Left ventricle myocardium superior (tissue), 1 donor: ENCODE results near the gene RFX1. TPM values are rescaled to one million over a fixed set of nuclear protein-coding genes. Genes with fewer than 3 reads are reported as not detected.
"Not testable (repeated sequence)": the region's sequence is repeated elsewhere in the genome, so short reads cannot be mapped to it uniquely, and the experiment has no call there.

Experiments
- ATAC-seq: fragments of 200-7000 bp; cut with Tn5 transposase; one replicate; pipeline ENCODE4 v1.9.1; 2020; ENCODE audit warnings: mild to moderate bottlenecking, moderate library complexity
- DNase-seq: peaks from one replicate; pipeline ENCODE4 v3.0.0-alpha.2; 2020
- intact Hi-C: fragments of 100-400 bp; cut with micrococcal nuclease; formaldehyde crosslinking; loops from one replicate; pipeline ENCODE4 v1.11.0; 2022
- total RNA-seq: library from RNA; stranded (reverse); fragmentation: NEBNext Ultra II Directional; extraction: Animal tissue kit (Norgen Biotek cat#: 25700); gene quantifications from one replicate; pipeline ENCODE4 v1.2.1, GENCODE V29; 2021
- donor health status: DM: no; HTN: yes; CAD: no; lungs with severe emphysema.

The RFX1 gene
- total RNA-seq, 1 donor from 2014 or later, result 15.7 TPM

DNA sequence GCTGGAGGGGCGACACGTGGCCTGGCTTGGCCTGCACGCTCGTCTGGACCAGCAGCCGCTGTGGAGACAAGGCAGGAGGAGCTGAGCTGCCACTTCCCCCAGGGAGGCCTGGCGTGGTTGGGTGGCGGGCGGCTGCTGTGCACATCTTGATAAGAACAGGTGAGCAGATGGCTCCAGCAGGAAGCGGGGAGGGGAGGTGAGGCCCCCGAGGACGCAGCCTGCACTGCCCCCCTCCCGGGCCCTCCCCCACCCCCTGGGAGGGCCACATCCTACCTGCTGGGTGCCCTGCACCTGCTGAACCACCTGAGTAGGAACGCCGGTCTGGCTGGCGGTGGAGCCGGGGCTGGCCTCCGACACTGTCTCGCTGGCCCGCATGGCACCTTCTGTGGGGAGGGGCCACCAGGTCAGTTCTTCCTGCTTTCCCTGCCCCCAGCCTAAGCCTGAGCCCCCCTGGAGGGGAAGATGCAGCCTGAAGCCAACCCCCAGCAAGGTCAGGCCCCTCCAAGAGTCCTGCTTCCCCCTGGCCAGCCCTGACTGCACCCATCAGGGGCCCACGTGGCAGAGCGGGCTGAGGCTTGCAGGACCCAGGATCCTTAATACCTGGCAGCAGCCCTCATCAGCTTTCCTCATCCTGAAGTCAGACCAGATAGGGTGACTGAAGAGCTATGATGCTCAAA is 22.8 kb downstream of the RFX1 start:
- intact Hi-C loops, result no loop called here
- DNase-seq, result no peak
- ATAC-seq, result no peak

DNA sequence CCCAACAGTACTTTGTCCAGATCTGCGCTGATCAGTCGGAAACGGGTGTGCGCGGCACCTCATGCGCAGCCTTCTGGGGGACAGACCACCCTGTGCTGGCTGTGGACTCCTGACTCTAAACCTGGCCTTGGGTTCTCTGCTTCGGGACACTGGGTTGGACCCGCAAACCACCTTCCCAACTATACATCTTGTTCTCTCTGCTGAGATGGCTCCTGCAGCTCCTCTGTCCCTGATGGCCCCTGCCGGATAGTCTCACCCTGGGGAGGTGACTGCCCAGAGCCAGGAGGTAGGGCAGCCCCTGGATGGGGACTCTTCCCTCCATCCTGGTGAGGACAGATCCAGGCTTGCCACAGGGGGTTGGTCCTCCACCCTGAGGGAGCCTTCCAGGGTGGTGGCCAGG is 23.3 kb downstream of the RFX1 start:
- intact Hi-C loops, result no loop called here
- no peak for ATAC-seq
- no peak for DNase-seq

DNA sequence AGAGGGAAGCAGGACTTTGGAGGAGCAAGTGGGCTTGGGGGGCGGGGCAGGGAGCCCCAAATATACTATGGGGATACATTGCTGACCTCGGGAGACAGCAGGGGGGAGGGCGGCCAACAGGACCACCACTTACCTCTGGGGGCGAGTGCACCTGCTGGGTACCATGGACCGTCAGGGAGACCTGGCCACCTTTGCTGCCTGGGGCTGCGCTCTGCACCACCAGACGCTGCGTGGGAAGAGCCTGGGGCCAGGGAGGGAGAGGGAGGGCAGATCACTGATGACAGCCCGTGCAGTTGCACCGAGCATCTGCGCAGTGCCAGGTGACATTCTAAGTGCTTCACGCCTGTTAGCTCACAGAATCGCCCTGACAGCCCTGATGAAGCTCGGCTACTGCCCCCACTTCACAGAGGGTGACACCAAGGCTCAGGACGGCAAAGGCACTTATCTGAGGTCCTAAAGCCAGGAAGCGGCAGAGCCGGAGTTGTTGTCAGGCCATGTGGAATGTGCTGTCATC is 24.1 kb downstream of the RFX1 start:
- DNase-seq (no peak), ATAC-seq (no peak)
- intact Hi-C loops, result no loop called here

DNA sequence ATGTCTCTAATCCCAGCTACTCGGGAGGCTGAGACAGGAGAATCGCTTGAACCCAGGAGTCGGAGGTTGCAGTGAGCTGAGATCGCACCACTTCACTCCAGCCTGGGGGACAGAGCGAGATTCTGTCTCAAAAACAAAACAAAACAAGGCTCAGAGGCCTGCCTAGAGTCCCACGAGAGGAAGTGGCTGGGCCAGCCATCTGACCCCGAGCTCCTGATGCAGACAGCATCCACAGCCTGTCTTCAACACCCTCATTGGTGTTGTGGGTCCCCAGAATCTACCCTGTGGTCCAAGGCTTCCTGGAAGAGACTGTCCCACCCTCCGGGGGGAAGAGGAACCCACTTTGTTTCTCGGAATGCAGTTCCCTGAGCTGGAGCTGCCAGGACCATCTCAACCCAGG is 24.7 kb downstream of the RFX1 start:
- ATAC-seq (no peak), DNase-seq (no peak)
- intact Hi-C loops, result no loop called here

DNA sequence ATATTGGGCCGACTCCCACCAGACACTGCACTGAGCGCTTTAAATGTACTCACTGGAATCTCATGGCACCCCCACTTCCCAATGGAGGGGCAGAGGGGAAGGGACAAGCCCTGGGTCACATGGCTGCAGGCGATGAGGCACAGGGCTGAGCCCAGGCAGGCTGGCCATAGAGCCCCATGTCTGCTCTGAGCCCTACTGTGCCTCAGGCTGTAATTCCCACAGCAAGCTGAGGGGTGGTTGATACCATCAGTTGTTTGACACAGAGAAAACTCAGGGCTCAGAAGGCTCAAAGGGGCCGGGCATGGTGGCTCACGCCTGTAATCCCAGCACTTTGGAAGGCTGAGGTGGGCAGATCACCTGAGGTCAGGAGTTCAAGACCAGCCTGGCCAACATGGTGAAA is 25.1 kb downstream of the RFX1 start:
- intact Hi-C loops, result no loop called here
- ATAC-seq (no peak), DNase-seq (no peak)

DNA sequence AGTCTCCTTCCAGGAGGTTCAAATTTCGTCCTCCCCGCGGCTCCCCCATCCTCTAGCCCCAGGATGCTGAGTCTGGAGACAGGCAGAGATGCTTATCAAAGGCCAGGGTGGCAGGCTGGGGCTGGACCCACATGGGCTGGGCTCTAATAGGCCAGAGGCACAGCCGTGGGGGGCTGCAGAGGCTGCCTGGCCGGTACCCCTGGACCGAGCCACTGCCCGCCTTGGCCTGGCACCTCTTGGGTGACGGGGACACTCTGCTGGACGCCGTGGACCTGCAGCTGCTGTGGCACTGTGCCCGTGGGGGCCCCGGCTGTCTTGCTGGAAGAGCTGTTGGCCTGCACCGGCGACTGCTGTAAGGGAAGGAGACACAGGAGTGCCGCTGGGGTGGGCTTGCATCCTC is 25.8 kb downstream of the RFX1 start:
- ATAC-seq (no peak), DNase-seq (no peak)
- intact Hi-C loops, result no loop called here

DNA sequence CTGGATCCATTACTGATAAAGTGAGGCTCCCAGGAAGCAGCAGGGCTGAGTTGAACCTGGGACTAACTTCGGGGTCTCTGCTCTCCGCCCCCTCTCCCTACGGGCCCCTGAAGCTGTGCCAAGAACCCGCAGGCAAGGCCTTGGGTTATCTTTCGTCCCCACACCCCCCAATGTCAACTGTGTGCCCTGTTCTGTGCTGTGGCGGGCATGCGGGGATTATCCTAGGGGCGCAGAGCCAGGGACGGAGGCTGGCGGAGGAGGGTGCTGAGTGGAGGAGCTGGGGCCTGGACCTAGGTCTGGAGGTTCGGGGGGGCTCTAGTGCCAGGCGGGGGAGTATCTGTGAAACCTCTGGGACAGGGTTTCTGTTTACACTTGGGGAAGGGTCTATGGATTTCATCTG is 26.4 kb downstream of the RFX1 start:
- no peak for DNase-seq
- no peak for ATAC-seq
- intact Hi-C loops, result no loop called here

DNA sequence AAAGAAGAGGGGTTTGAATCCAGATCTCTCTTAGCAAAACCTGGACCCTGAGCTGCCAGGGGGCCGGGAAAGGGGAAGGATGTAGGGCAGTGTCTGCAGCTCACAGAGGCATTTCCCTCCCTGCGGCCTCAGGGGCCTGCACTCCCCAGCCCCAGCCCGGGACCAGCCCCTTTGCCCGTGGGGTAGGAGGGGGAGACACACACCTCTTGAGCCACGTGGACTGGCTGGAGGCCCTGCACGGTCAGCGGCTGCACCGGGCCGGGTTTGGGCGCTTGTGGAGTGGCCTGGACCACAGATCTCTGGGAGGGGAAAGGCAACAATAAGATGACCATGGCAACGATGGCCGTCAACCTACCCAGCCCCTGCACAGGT is 26.9 kb downstream of the RFX1 start:
- DNase-seq (no peak), ATAC-seq (no peak)
- intact Hi-C loops, result no loop called here

DNA sequence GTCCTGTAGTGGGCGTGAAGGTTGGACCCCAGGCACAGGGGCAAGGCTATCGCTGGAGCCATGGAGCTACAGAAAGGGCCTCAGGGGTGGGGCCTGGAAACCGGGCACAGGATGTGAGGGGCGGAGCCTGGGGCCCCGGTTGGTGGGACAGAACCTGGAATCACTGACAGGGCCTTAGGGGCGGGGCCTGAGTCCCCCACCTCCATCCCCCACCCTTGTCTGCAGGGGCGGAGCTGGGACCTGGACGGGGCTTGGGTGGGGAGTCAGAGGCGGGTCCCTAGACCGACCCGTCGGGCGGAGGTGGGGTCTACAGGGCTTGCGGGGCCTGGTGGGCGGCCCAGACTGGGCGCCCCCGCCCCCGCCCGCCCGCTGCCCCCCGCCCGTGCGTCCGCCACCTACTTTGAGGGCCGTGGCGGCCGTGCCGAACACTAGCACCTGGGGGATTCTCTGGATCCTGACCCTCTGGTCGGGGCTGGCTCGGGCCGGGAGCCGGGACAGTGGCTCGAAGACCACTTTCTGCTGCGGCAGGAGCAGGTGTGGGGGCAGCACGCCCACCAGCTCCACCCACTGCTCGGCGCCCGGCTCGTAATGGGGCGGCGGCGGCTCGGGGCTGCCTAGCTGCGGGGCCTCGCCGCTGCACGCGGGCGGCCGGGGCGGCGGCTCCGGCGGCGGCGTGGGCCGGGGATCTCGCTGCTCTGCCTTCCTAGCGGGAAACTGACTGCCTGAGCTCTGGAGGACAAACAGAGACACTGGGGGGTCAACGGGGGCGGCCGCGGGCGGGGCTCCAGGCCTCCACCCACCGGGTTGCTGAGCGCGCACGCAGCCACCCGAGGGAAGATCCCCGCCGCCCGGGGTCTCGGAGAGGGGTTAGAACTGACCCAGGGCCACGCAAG is 27.5 kb downstream of the RFX1 start:
- ATAC-seq (peak; percentile 83), DNase-seq (peak; percentile 92)
- intact Hi-C loops, result no loop called here

DNA sequence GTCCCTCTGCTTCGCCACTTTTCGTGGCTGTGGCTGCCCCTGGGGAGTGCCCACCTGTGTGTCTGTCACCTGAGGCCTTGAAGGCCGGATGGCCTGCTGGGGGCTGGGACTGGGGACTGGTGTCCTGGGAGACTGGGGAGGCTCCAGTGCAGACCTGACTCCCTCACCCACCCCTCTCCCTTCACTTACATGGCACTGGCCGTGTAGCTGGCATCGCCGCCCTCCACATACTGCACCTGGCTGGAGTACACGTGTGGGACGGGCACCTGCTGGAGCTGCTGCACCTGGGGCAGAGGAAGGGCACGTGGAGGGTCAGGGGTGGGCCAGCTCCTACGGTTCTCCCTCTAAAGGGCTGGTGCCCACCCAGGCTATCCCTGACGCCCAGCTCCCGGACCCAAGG is 28.3 kb downstream of the RFX1 start:
- no peak for DNase-seq
- ATAC-seq, result no peak
- intact Hi-C loops, result no loop called here

DNA sequence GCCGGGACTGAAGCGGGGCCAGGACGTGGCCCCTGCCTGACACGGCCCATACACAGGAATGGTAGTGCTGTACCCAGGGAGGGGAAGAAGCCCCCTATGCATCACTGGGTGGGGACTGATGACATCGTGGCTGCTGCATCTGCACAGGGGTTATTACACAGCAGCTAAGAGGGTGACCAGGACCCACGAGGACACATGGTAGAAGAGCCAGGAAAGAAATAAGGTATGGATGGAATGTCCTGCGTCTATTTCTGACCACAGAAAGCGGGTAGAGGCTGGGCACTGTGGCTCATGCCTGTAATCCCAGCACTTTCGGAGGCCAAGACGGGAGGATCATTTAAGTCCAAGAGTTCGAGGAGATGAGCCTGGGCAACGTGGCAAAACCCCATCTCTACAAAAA is 29.7 kb downstream of the RFX1 start:
- ATAC-seq, result peak; percentile 60
- DNase-seq, result no peak
- intact Hi-C loops, result no loop called here

DNA sequence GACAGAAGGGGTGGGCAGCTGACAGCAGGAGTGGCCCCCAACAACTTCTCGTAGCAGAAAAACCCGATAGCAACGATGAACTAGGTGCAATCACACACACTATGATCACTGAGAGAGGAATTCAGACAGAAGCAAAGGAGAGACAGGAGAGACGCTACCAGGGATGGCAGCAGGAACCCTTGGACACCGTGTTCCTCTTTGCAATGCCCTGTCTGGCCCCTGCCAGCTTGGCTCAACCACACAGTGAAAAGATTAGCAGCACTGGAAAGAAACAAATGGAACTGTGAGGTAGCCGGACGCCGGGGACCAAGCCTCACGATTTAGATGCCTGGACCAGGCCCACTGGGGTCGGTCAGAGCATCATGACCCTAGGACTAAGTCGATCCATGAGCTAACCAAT is 30.2 kb downstream of the RFX1 start:
- DNase-seq (peak; percentile 64), ATAC-seq (peak; percentile 62)
- intact Hi-C loops, result no loop called here

DNA sequence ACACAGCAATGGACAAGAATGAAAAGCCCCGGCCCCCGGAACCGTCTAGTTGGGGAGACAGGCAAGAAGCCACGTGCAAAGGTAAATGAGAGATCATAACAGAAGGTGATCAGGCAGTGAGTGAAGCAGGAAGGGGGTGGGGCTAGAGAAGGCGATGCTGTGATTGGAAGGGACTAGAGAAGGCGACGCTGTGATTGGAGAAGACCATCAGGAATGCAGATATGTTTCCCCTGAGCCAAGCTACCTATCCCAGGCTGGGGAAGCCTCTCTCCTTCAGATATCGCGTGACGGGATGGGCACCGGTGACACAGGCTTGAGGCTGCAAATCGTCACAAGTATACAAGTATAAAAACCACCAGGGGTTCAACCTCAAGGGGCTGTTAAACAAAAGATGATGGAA is 32.0 kb downstream of the RFX1 start:
- DNase-seq (no peak), ATAC-seq (no peak)
- intact Hi-C loops, result no loop called here

DNA sequence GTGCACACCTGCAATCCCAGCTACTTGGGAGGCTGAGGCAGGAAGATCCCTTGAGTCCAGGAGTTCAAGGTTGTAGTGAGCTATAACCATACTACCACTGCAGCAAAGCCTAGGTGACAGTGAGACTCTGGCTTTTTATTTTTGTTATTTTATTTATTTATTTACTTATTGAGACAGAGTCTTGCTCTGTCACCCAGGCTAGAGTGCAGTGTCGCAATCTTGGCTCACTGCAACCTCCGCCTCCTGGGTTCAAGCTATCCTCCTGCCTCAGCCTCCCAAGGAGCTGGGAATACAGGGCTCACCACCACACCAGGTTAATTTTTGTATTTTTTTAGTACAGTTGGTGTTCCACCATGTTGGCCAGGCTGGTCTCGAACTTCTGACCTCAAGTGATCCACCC is 32.6 kb downstream of the RFX1 start:
- DNase-seq, result not testable (repeated sequence)

DNA sequence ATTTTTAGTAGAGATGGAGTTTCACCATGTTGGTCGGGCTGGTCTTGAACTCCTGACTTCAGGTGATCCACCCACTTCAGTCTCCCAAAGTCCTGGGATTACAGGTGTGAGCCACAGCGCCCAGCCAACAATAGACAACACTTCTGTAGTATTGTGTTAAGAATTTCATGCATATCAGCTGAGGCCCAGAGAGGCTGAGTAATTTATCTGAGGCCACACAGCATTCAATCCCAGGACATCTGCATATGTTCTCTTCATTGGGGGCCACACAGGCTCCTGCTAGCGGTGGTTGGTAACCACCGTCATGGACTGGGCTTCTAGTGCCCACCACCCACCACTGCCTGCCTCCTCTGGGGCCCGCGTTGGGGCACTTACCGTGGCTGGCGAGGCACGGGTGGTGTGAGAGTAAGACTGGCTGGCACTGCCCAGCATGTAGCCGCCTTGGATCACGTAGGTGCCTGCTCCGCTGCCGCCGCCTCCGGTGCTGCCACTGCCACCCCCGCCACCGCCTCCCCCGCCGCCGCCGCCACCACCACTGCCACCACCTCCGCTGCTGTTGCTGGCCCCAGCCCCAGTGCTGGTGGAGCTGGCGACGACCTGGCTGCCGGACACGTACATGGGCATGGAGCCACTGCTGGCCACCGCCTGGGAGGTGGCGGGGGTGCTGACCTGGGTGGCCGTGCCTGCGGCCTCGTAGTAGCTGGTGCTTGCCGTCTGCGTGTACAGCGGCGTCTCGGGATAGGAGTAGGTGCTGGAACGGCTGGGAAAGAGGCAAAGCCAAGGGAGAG is 33.6 kb downstream of the RFX1 start:
- DNase-seq, result no peak
- no peak for ATAC-seq
- intact Hi-C loops, result no loop called here

More for the DNA sequence above, 32.6 kb downstream of the RFX1 start:
- intact Hi-C loops, ATAC-seq: not testable (repeated sequence)

DNA sequence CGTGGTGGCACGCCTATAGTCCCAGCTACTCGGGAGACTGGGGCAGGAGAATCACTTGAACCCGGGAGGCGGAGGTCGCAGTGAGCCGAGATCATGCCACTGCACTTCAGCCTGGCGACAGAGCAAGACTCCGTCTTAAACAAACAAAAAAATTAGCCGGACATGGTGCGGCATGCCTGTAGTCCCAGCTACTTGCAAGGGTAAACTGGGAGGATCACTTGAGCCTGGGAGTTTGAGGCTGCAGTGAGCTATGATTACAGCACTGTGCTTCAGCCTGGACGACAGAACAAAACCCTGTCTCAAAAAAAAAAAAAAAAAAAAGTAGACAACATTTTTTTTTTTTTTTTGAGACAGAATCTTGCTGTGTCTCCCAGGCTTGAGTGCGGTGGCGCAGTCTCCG is 34.3 kb downstream of the RFX1 start:
- ATAC-seq, DNase-seq, intact Hi-C loops: not testable (repeated sequence)

DNA sequence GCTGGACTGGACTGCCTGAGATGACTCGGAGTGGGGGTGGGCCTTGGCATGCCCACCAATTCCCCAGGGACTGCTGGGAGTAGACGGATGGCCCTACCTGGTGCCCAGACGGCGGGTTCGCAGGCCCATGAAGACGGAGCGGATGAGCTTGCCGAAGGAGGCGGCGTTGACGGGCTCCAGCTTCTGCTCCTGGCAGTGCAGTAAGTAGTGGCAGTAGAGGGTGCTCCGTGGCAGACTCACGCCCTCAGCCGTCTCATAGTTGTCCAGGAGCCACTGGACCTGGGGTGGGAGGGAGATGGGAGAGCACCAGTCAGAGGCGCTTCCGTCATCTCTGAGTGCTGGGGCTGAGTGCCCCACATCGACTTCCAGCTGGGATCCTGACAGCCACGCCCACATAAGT is 36.2 kb downstream of the RFX1 start:
- no peak for DNase-seq
- intact Hi-C loops, result no loop called here
- ATAC-seq, result no peak

DNA sequence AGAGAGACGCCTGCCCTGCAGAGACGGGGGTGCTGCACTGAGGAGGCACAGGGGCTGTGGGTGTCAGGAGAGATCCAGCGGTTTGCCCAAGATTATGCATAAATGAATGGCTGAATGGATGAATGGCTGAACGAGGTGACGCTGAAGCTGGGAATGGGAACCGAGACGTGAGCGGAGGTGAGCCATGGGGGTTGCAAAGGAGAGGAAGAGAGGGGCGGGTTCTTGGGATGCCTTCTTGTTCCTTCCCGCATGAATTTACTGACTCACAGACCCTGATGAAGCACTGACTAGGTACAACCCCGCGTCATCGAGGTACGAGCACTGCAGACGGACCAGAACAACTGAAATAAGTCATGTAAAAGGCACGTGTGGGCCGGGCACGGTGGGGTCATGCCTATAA is 37.1 kb downstream of the RFX1 start:
- DNase-seq (no peak), ATAC-seq (no peak)
- intact Hi-C loops, result no loop called here

DNA sequence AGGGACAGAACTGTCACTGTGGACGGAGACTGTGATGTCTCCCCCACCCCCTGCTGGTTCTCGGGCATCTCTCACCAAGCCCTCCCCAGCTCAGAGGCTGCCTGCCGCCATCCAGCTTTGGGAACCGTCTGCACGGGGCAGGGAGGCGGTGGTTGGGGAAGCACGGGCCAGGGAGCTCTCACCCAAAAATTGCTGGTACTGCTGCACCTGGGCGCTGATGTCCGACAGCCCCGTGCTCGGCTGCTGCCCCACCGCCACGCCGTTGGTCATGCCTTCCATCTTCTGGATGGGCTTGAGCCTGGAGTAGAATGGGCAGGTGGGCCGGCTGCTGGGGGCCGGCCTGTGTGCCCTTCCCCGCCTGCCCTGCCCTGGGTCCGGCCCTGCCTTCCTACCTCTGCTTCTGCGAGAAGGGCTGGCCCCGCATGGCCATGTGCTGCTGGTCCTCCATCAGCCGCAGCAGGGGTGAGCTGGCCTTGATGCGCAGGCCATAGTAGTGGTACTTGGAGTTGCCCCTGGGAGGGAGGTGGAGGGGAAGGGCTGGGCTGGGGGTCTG is 37.7 kb downstream of the RFX1 start:
- intact Hi-C loops, result no loop called here
- DNase-seq (no peak), ATAC-seq (no peak)

DNA sequence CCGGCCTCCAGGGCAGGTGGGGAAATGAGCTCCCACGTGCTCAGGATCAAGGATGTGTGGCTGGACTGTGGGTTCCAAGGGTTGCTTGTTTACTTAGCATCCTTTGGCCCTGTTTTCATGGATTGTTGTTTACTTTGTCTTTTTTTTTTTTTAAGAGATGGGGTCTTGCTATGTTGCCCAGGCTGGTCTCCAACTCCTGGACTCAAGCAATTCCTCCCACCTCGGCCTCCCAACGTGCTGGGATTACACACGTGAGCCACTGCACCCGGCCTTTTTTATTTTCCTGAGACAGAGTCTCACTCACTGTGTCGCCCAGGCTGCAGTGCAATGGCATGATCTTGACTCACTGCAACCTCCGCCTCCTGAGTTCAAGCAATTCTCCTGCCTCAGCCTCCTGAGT is 38.9 kb downstream of the RFX1 start:
- not testable (repeated sequence) for DNase-seq, ATAC-seq

More for the DNA sequence above, 38.9 kb downstream of the RFX1 start:
- intact Hi-C loops, result not testable (repeated sequence)
